HG02840 (cell line): ENCODE measurements around the gene LAMA3.

Experiments used
- ATAC-seq: cut with Tn5 transposase; IDR thresholded peaks from one replicate; pipeline ENCODE4 v1.9.1; 2021; ENCODE audit warnings: mild to moderate bottlenecking, moderate library complexity, moderate number of reproducible peaks; ENCODE audit not compliant: unreplicated experiment, low FRiP score

Gene LAMA3, protein sequence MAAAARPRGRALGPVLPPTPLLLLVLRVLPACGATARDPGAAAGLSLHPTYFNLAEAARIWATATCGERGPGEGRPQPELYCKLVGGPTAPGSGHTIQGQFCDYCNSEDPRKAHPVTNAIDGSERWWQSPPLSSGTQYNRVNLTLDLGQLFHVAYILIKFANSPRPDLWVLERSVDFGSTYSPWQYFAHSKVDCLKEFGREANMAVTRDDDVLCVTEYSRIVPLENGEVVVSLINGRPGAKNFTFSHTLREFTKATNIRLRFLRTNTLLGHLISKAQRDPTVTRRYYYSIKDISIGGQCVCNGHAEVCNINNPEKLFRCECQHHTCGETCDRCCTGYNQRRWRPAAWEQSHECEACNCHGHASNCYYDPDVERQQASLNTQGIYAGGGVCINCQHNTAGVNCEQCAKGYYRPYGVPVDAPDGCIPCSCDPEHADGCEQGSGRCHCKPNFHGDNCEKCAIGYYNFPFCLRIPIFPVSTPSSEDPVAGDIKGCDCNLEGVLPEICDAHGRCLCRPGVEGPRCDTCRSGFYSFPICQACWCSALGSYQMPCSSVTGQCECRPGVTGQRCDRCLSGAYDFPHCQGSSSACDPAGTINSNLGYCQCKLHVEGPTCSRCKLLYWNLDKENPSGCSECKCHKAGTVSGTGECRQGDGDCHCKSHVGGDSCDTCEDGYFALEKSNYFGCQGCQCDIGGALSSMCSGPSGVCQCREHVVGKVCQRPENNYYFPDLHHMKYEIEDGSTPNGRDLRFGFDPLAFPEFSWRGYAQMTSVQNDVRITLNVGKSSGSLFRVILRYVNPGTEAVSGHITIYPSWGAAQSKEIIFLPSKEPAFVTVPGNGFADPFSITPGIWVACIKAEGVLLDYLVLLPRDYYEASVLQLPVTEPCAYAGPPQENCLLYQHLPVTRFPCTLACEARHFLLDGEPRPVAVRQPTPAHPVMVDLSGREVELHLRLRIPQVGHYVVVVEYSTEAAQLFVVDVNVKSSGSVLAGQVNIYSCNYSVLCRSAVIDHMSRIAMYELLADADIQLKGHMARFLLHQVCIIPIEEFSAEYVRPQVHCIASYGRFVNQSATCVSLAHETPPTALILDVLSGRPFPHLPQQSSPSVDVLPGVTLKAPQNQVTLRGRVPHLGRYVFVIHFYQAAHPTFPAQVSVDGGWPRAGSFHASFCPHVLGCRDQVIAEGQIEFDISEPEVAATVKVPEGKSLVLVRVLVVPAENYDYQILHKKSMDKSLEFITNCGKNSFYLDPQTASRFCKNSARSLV (N-terminal part only)

GRCh38 chr18:23689031-23689615 is at the start of gene LAMA3:
TSS of gene LAMA3 (plus strand) at chr18:23689453. CDS start at chr18:23689684, 231 bp downstream.
- ATAC-seq = no peak

- no peak for ATAC-seq
Observed at GRCh38 chr18:23640052-23640451, 49.2 kb upstream of the LAMA3 start.

- no peak for ATAC-seq
Observed at GRCh38 chr18:23641143-23641720, 48.0 kb upstream of the LAMA3 start.

DNA sequence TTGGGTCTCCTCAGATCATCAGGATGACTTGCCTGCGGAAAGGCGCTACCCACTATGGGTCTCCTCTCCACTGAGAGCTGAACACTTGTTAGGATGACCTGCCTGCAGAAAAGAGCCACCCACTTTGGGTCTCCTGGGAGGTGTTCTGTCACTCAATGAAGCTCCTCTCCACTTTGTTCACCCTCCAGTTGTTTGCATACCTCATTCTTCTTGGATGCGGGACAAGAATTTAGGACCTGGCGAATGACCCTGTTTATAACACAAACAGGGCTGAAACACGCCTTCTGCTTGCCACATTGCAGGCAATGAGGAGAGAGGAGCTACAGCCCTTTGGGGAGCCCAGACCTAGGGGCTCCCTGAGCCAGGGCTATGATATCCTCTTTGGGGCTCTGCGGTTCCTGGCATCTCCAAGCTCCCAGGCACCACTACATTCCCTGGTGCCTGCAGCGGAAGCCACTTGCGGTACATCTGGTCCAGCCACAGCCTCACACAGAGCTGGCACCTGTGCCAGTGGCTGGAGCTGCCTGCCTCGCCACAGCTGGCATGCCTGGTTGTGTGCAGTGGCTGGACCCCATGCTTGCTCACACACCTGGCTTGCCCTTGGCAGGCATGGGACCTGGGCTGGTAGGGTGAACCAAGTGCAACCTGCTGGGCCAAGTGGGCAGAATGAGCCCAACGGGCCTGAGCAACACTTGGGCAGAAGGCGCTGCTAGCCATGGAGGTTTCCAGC is 47.2 kb upstream of the LAMA3 start:
- ATAC-seq = no peak

DNA sequence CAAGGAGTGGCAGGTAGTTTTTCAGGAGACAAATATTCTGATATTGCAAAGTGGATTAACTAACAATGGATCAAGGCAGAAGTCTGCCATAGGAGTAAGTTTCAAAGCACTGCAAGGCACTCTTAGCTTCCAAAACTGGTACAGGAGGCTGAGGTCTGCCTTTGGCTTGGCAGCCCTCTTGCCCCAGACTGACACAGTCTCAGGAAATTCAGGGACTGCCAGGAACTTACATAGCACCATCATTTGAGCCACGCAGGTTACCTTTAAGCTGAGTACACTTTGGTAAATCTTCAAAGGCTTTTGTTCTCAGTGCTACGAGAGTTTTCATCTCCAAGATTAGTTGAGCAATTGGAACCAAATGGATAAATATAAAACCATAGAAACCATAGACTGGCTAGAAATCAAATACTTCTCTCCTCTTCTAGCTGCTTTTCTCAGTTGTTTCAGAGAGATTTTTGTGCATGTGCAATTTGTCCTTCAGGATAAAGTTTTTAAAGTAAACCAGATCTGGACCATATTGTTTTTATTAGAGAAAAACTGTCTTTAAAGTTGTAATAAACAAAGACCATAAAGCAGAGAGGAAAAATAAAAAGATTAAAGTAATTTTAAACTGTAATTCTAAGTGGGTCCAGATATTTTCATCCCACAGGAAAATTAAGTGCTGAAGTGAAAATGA is 45.3 kb upstream of the LAMA3 start:
- ATAC-seq = no peak

GRCh38 chr18:23645568-23646175 is 43.6 kb upstream of the LAMA3 start:
- ATAC-seq = no peak

- no peak for ATAC-seq
Observed at GRCh38 chr18:23646282-23646681, 43.0 kb upstream of the LAMA3 start.

GRCh38 chr18:23648456-23648855 is 40.8 kb upstream of the LAMA3 start:
- ATAC-seq = no peak

DNA sequence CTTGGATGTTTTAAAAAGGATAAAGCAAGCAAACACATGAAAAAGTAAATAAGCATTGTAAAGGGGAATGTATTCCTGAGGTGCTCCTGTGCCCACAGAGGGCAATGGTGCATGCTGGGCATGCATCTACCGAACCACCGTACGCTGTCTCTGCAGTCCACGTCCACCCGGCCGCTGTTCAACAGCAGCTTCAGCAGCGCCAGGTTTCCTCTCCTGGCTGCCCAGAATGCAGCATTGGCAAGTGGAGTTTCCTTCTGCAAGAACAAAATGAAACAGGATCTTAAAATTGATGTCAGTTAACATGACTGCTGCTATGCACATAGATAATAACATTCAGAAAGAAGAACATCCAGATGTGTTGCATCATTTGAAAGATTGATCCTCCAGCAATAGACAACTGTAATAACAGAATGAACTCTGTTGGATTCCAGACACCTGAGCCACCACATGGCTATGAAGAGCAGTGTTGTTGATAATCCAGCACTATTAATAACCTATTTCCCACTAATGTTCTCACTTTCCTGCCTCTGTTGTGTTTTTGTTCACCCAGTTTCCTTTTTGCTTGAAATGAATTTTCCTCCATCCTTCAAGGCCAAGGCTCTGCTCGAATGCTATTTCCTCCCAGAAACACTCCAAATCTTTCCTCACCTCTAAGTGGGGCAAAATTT is 40.2 kb upstream of the LAMA3 start:
- ATAC-seq = no peak

DNA sequence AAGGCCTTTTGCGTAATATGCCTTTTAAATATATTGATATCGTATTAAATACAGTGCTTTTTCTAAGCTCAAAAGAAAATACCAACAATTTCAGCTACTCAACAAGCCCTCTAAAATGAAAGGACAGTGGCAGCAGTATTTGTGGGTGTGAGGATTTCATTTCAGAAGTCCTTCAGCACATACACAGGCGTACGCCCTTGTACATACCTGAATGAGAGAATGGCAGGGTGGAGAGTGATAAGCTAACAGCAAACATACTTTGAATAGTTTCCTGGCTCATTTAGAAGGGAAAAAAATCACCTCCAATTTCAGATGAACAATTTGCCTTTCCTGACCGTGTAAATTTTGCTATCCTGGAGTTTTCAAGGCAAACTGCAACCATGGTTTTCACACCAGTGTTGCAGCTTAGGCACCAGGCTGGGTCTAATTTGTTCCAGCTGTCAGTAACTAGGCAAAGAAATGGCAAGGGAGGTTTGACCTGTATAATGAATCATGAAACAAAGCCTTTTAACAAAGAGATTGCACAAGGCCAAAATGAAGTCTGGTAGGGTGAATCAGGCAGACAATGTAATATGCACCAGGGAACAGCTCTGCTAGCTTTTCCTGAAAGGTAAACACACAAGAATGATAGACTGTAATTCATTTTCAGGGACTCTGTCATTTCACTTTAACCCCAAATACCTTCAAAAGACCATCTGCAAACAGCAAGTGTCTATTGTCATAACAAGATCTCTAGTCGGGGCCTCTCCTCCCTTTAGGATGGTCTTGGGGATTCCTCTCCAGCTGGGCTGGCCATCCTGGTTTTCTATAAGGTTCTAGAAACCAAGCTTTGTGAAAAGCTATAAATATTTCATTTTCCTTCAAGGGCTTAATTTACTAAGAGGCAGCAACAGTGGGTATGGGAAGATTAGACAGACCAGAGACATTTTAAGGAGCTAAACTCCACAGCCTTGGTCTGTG is 38.0 kb upstream of the LAMA3 start:
- ATAC-seq = no peak

GRCh38 chr18:23652232-23652631 is 37.0 kb upstream of the LAMA3 start:
- no peak for ATAC-seq

- no peak for ATAC-seq
Observed at GRCh38 chr18:23658285-23658684, 31.0 kb upstream of the LAMA3 start.

DNA sequence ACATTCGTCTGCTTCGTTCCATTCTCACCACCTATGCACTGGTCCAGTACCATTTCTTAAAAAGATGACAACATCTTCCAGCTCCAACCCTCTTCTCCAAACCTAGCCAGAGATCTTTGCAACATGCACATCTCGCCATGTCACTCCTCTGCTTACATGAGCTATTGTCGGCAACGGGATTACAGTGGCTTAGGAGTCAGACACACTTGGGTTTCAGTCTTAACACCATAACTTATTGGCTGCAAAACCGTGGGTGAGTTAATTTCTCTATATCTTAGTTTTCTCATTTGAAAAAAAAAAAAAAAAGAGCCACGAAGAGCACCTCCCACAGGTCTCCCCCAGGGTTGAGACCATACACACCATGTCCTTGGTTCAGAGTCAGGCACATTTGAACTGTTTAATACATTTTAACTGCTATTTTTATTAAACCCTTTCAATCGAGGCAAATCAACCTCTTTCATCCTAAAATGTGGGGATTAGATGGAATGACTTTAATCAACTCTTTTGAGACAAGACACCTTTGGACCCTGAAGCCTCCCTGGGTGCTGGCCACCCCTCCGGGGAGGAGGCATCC is 27.4 kb upstream of the LAMA3 start:
- no peak for ATAC-seq

DNA sequence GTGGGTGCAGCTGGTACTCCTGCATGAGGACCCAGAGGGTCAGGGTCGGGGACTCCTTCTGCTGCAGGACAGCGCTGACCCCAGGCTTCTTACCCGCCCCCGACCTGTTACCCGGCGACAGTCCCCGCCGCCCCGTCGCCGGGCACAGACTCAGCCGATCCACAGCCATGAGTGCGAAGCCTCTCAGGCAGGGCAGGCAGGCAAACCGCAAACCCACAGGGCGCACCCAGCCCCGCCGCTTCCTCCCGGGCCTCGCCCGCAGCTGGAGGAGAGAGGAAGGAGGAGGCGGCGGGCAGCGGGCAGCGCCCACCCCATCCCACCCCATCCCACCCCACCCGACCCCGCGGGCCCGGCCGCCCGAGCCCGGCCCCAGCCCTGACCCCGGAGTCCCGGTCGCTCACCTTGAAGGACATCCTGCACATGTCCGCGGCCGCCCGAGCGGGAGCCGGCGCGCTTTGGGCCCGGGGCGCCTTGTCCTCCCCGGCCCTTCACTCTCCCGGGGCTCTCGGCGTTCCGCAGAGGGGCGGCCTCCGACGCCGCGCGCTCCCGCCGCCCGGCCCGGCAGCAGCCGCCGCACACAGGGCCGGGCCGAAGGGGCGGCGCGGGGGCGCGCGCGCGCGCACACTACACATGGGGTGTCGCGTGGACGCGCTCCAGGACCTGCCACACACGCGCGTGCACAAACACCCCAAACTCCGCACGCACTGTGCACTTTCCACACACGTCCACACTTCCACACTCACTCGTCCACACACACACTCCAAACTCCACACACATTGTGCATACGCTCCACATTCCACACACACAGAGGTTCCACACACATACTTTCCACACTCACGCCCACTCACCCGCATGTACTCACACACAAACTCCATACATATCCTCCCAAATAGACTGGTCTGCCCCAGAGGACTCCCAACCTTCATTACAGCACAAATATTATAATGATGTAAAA is 26.7 kb upstream of the LAMA3 start, which contains the start of gene ANKRD29:
Gene ANKRD29 (minus strand): TSS at position 603 of the 955 bp plus-strand sequence. CDS start 181 bp downstream, at position 422.
- no peak for ATAC-seq

- ATAC-seq = no peak
Observed at GRCh38 chr18:23664674-23665073, 24.6 kb upstream of the LAMA3 start.
